Mesothelial cell of epicardium (in vitro differentiated cells): ENCODE results near the gene PPIP5K2. TPM values are rescaled to one million over a fixed set of nuclear protein-coding genes. Genes with fewer than 3 reads are reported as not detected.

Experiments used
- DNase-seq, 2 experiments: peaks; one replicate each; pipeline ENCODE4 v3.0.0; 2021; ENCODE audit warnings: low spot score in 2 of 2; ENCODE audit not compliant: unreplicated experiment in 2 of 2
- H3K27ac Mint-ChIP-seq: 2 replicates; pipeline ENCODE4 v1.8.0; 2021; ENCODE audit warnings: mixed read lengths
- H3K27me3 Mint-ChIP-seq: 2 replicates; pipeline ENCODE4 v1.8.0; 2021; ENCODE audit warnings: low read depth, mixed read lengths
- H3K36me3 Mint-ChIP-seq: 2 replicates; pipeline ENCODE4 v1.8.0; 2021; ENCODE audit warnings: mixed read lengths
- H3K4me1 Mint-ChIP-seq: 2 replicates; pipeline ENCODE4 v1.8.0; 2021; ENCODE audit warnings: mixed read lengths
- H3K4me3 Mint-ChIP-seq: 2 replicates; pipeline ENCODE4 v1.8.0; 2021; ENCODE audit warnings: mild to moderate bottlenecking, moderate library complexity, mixed read lengths
- H3K9me3 Mint-ChIP-seq: 2 replicates; pipeline ENCODE4 v1.8.0; 2021; ENCODE audit warnings: mixed read lengths
- CTCF ChIP-seq: fragments of 200-600 bp; sonication (generic); IDR thresholded peaks from one replicate; pipeline ENCODE4 v1.5.0; 2021; ENCODE audit warnings: antibody characterized with exemption; ENCODE audit not compliant: unreplicated experiment
- total RNA-seq: library from RNA; stranded (reverse); gene quantifications from 3 replicates; pipeline ENCODE4 v1.2.1, GENCODE V29; 2021

PPIP5K2 gene
- total RNA-seq, 1 donor from 2014 or later, result 79.4 TPM

- Mint-ChIP-seq H3K36me3 (peaks cover 29% of the 10 kb centered on the region), H3K27me3 (no peaks in the 10 kb centered on the region), H3K27ac (no peak overlapping the region), H3K4me3 (no peak overlapping the region), H3K9me3 (no peaks in the 10 kb centered on the region), H3K4me1 (no peaks in the 10 kb centered on the region)
- TF ChIP-seq CTCF, result no peak
- no peak for DNase-seq
These were observed 46.6 kb downstream of the PPIP5K2 start for GRCh38 chr5:103166706-103167105.

- H3K36me3 Mint-ChIP-seq, result peaks cover 13% of the 10 kb centered on the region
- no peak for DNase-seq
- no peaks in the 10 kb centered on the region for H3K9me3 Mint-ChIP-seq
- TF ChIP-seq CTCF, result no peak
- no peak overlapping the region for H3K27ac Mint-ChIP-seq
- H3K4me1 Mint-ChIP-seq, result no peaks in the 10 kb centered on the region
- H3K4me3 Mint-ChIP-seq, result no peak overlapping the region
- no peaks in the 10 kb centered on the region for H3K27me3 Mint-ChIP-seq
These were observed 54.0 kb downstream of the PPIP5K2 start for GRCh38 chr5:103174147-103174546.

- no peak for DNase-seq
- no peaks in the 10 kb centered on the region for H3K4me1 Mint-ChIP-seq
- H3K27me3 Mint-ChIP-seq, result no peaks in the 10 kb centered on the region
- peaks cover 22% of the 10 kb centered on the region for H3K36me3 Mint-ChIP-seq
- no peaks in the 10 kb centered on the region for H3K9me3 Mint-ChIP-seq
- no peak for TF ChIP-seq CTCF
- no peak overlapping the region for H3K4me3 Mint-ChIP-seq
- H3K27ac Mint-ChIP-seq, result no peak overlapping the region
These were observed 57.4 kb downstream of the PPIP5K2 start for GRCh38 chr5:103177543-103177942.

- no peaks in the 10 kb centered on the region for H3K27me3 Mint-ChIP-seq
- peaks cover 22% of the 10 kb centered on the region for H3K36me3 Mint-ChIP-seq
- no peak for DNase-seq
- no peak overlapping the region for H3K27ac Mint-ChIP-seq
- H3K4me1 Mint-ChIP-seq, result no peaks in the 10 kb centered on the region
- H3K9me3 Mint-ChIP-seq, result no peaks in the 10 kb centered on the region
- no peak for TF ChIP-seq CTCF
- no peak overlapping the region for H3K4me3 Mint-ChIP-seq
These were observed 58.1 kb downstream of the PPIP5K2 start for GRCh38 chr5:103178167-103178566.

GRCh38 chr5:103186152-103186551, 66.1 kb downstream of the PPIP5K2 start:
- Mint-ChIP-seq H3K4me3 (no peak overlapping the region), H3K36me3 (peaks cover 26% of the 10 kb centered on the region), H3K27me3 (no peaks in the 10 kb centered on the region), H3K9me3 (no peaks in the 10 kb centered on the region), H3K27ac (no peak overlapping the region), H3K4me1 (no peaks in the 10 kb centered on the region)
- TF ChIP-seq CTCF, result no peak
- no peak for DNase-seq

GRCh38 chr5:103188436-103188835, 68.3 kb downstream of the PPIP5K2 start:
- Mint-ChIP-seq H3K36me3 (peaks cover 27% of the 10 kb centered on the region), H3K9me3 (no peaks in the 10 kb centered on the region), H3K27ac (no peak overlapping the region), H3K27me3 (no peaks in the 10 kb centered on the region), H3K4me1 (no peaks in the 10 kb centered on the region), H3K4me3 (no peak overlapping the region)
- no peak for DNase-seq
- TF ChIP-seq CTCF, result no peak
